K562 (cell line): ENCODE results near the gene SORCS2. TPM values are rescaled to one million over a fixed set of nuclear protein-coding genes. Genes with fewer than 3 reads are reported as not detected.

Experiments used
- RBM17 ChIP-seq: fragments of 200-400 bp; formaldehyde crosslinking; IDR thresholded peaks from 2 replicates; pipeline ENCODE4 v1.6.1; 2017; ENCODE audit warnings: low read depth, mild to moderate bottlenecking, low read length, borderline replicate concordance
- TRIM24 ChIP-seq, 2 experiments: fragments of 450-650 bp; IDR thresholded peaks; 2 replicates each; pipeline ENCODE4 v1.6.1; 2016
- ZBTB40 ChIP-seq, 2 experiments: fragments of 450-650 bp in 1 of 2; sonication (generic) in 1 of 2; formaldehyde crosslinking in 1 of 2; IDR thresholded peaks; 2 replicates each; pipeline versions ENCODE4 v1.7.1 to v1.9.0; 2016 to 2022; ENCODE audit warnings: inconsistent platforms in 1 of 2, mild to moderate bottlenecking in 1 of 2, missing genetic modification reagents in 1 of 2
- ZNF318 ChIP-seq, 2 experiments: fragments of 450-650 bp; IDR thresholded peaks; 2 replicates each; pipeline ENCODE4 v1.6.1; 2016; ENCODE audit warnings: mild to moderate bottlenecking in 2 of 2, borderline replicate concordance in 1 of 2, low read depth in 1 of 2, moderate library complexity in 1 of 2
- polyA plus RNA-seq, 8 experiments: library from polyadenylated mRNA; depleted of rRNA in 4 of 8; stranded (reverse) in 5 of 8; unstranded in 3 of 8; fragments of >200 nt; fragmentation: Nextera tagmentation in 2 of 8; fragmentation: Illumina TruSeq in 1 of 8; extraction: Ambion mirVana in 2 of 8; extraction: Trizol in 1 of 8; gene quantifications; 2 replicates each; pipeline versions ENCODE4 v1.2.1 to v1.2.3, GENCODE V29; 2011 to 2014; ENCODE audit warnings: inconsistent platforms in 1 of 8, missing spikeins in 1 of 8
- total RNA-seq, 7 experiments: library from RNA; depleted of rRNA in 6 of 7; stranded (reverse); fragments of >200 nt in 6 of 7; fragmentation: Illumina TruSeq in 2 of 7; extraction: Trizol in 2 of 7; gene quantifications; 2 replicates each; pipeline versions ENCODE4 v1.2.1 to v1.2.3, GENCODE V29; 2011 to 2021; ENCODE audit warnings: low replicate concordance in 1 of 7

SORCS2 gene
- total and polyA plus RNA-seq, 9 of the 15 experiments (the other 6 are each of a cell fraction or from before 2014, with no cell fraction given) = not detected

DNA sequence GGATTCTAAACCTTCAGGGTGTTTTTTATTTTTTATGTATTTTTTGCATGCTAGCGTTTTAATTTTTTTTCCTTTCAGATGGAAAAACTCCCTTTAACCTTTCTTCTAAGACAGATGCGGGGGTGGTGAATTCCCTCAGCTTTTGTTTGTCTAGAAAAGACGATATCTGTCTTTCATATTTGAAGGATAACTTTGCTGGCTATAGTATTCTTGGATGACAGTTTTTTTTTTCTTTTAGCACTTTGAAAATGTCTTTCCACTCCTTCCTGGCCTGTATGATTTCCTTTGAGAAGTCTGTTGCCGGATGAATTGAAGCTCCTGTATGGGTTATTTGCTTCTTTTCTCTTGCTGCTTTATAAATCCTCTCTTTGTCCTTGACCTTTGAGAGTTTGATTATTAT, 215.8 kb downstream of the SORCS2 start (continued):
- TF ChIP-seq ZNF318 (IDR thresholded peaks at IDR 0.05; ENCODE audit: borderline replicate concordance in 1 of 2, low read depth in 1 of 2) (no peak), TRIM24 (IDR thresholded peaks at IDR 0.05) (no peak), ZBTB40 (IDR thresholded peaks at IDR 0.05) (no peak), ZBTB40 (CRISPR knock-in tag; IDR thresholded peaks at IDR 0.05) (no peak), RBM17 (no peak)
